CD14-positive monocyte (primary cell): ENCODE measurements around the gene ZNF653. TPM values are rescaled to one million over a fixed set of nuclear protein-coding genes. Genes with fewer than 3 reads are reported as not detected.
"Not testable (repeated sequence)": the region's sequence is repeated elsewhere in the genome, so short reads cannot be mapped to it uniquely, and the experiment has no call there.

ENCODE experiments used
- DNase-seq, 3 donors: peaks; one replicate each; pipeline ENCODE4 v3.0.0-alpha.2; 2011 to 2022
- H2AFZ ChIP-seq: 2 replicates; pipeline ENCODE4 v1.6.0; 2012; ENCODE audit warnings: mild to moderate bottlenecking, low read depth, low read length, inconsistent platforms; ENCODE audit not compliant: insufficient read depth, poor library complexity, severe bottlenecking
- H3K27ac ChIP-seq, 2 donors: 1 replicate in 1 of 2; 2 replicates in 1 of 2; pipeline ENCODE4 v1.5.1; 2012 to 2013; ENCODE audit warnings: low read length in 2 of 2, control low read depth in 1 of 2, inconsistent platforms in 1 of 2, low read depth in 1 of 2, mild to moderate bottlenecking in 1 of 2
- H3K27me3 ChIP-seq, 2 donors: one replicate each; pipeline versions ENCODE4 v1.6.0 to v1.6.1; 2011 to 2013; ENCODE audit warnings: low read length in 2 of 2; ENCODE audit not compliant: control insufficient read depth in 2 of 2, insufficient read depth in 2 of 2
- H3K36me3 ChIP-seq, 2 donors: replicated peaks in 1 of 2; 1 replicate in 1 of 2; 2 replicates in 1 of 2; pipeline versions ENCODE4 v1.5.1 to v1.6.1; 2012 to 2013; ENCODE audit warnings: low read length in 2 of 2, control low read depth in 1 of 2, inconsistent platforms in 1 of 2, mild to moderate bottlenecking in 1 of 2; ENCODE audit not compliant: insufficient read depth in 2 of 2, control insufficient read depth in 1 of 2
- H3K4me1 ChIP-seq, 2 donors: 1 replicate in 1 of 2; 2 replicates in 1 of 2; pipeline versions ENCODE4 v1.5.1 to v1.6.1; 2012 to 2013; ENCODE audit warnings: low read length in 2 of 2, control low read depth in 1 of 2, inconsistent platforms in 1 of 2, mild to moderate bottlenecking in 1 of 2, moderate library complexity in 1 of 2; ENCODE audit not compliant: insufficient read depth in 2 of 2, control insufficient read depth in 1 of 2
- H3K4me2 ChIP-seq: replicated peaks from 2 replicates; pipeline ENCODE3; 2012; ENCODE audit warnings: low read length, moderate library complexity, mild to moderate bottlenecking; ENCODE audit not compliant: poor library complexity, severe bottlenecking; ENCODE audit errors: extremely low read depth
- H3K4me3 ChIP-seq, 3 experiments: fragments of 200-600 bp in 1 of 3; sonication (generic) in 1 of 3; replicated peaks in 1 of 3; 1 replicate in 2 of 3; 2 replicates in 1 of 3; pipeline ENCODE4 v1.5.1; 2011 to 2013; ENCODE audit warnings: low read length in 3 of 3, mild to moderate bottlenecking in 3 of 3, control low read depth in 2 of 3, low read depth in 2 of 3, inconsistent platforms in 1 of 3, moderate library complexity in 1 of 3
- H3K79me2 ChIP-seq: 2 replicates; pipeline ENCODE4 v1.6.0; 2012; ENCODE audit warnings: mild to moderate bottlenecking, control low read depth, inconsistent platforms, low read length, moderate library complexity; ENCODE audit not compliant: insufficient read depth
- H3K9ac ChIP-seq: 2 replicates; pipeline ENCODE4 v1.6.0; 2017; ENCODE audit warnings: low read length, mild to moderate bottlenecking; ENCODE audit not compliant: insufficient read depth, poor library complexity, severe bottlenecking
- H3K9me3 ChIP-seq, 2 donors: replicated peaks in 1 of 2; 1 replicate in 1 of 2; 2 replicates in 1 of 2; pipeline versions ENCODE4 v1.5.1 to v1.6.1; 2012 to 2013; ENCODE audit warnings: low read length in 2 of 2, control low read depth in 1 of 2; ENCODE audit not compliant: control insufficient read depth in 1 of 2, insufficient read depth in 1 of 2
- H4K20me1 ChIP-seq: 2 replicates; pipeline ENCODE4 v1.6.0; 2012; ENCODE audit warnings: mild to moderate bottlenecking, low read length, control low read depth, moderate library complexity; ENCODE audit not compliant: insufficient read depth
- H3K27ac Mint-ChIP-seq, 7 donors: one replicate each; pipeline ENCODE4 v1.8.0; 2020; ENCODE audit warnings: mild to moderate bottlenecking in 7 of 7, mixed read lengths in 7 of 7, moderate library complexity in 6 of 7, inconsistent platforms in 2 of 7
- H3K27me3 Mint-ChIP-seq, 3 donors: one replicate each; pipeline ENCODE4 v1.8.0; 2021 to 2022; ENCODE audit warnings: low read depth in 3 of 3, mild to moderate bottlenecking in 3 of 3, mixed read lengths in 3 of 3, moderate library complexity in 3 of 3, inconsistent platforms in 1 of 3
- H3K36me3 Mint-ChIP-seq, 2 donors: one replicate each; pipeline ENCODE4 v1.8.0; 2020; ENCODE audit warnings: mixed read lengths in 2 of 2, inconsistent platforms in 1 of 2, mild to moderate bottlenecking in 1 of 2
- H3K4me1 Mint-ChIP-seq: one replicate; pipeline ENCODE4 v1.8.0; 2020; ENCODE audit warnings: mild to moderate bottlenecking, mixed read lengths
- H3K4me3 Mint-ChIP-seq, 2 donors: one replicate each; pipeline ENCODE4 v1.8.0; 2020; ENCODE audit warnings: mild to moderate bottlenecking in 2 of 2, mixed read lengths in 2 of 2, moderate library complexity in 1 of 2
- H3K9me3 Mint-ChIP-seq, 7 donors: one replicate each; pipeline ENCODE4 v1.8.0; 2020 to 2022; ENCODE audit warnings: mixed read lengths in 7 of 7, mild to moderate bottlenecking in 6 of 7, moderate library complexity in 6 of 7, inconsistent platforms in 2 of 7
- CTCF ChIP-seq: fragments of 200-600 bp; IDR thresholded peaks from one replicate; pipeline ENCODE4 v1.8.0; 2022; ENCODE audit warnings: antibody characterized with exemption, mild to moderate bottlenecking
- WGBS: methylation state at CpG from one replicate; pipeline ENCODE4 v1.1.5; 2013; ENCODE audit warnings: missing lambda C conversion rate; ENCODE audit not compliant: insufficient coverage; 5-methylcytosine and 5-hydroxymethylcytosine counted together
- intact Hi-C, 2 donors: fragments of 100-400 bp; cut with micrococcal nuclease; formaldehyde crosslinking; loops; one replicate each; pipeline versions ENCODE4 v1.15.0 to v1.15.1; 2023
- polyA plus RNA-seq, 3 donors: library from polyadenylated mRNA; depleted of rRNA in 1 of 3; unstranded in 2 of 3; stranded (reverse) in 1 of 3; fragments of 300-500 nt in 2 of 3; fragments of >200 nt in 1 of 3; fragmentation: Illumina TruSeq in 2 of 3; gene quantifications; 1 replicate in 2 of 3; 2 replicates in 1 of 3; pipeline ENCODE4 v1.2.3, GENCODE V29; 2012 to 2021

The ZNF653 gene
- polyA plus RNA-seq, 3 donors: 0.88 to 8.1 (median 1.2) TPM

- no peaks in the 10 kb centered on the region for H3K9me3 ChIP-seq
- no peak for DNase-seq
- H3K36me3 ChIP-seq: no peaks in the 10 kb centered on the region
- peaks cover 6% of the 10 kb centered on the region in 2 donors for H3K4me1 ChIP-seq
- peaks cover 6% of the 10 kb centered on the region for H3K4me1 Mint-ChIP-seq
- H2AFZ ChIP-seq: no peak overlapping the region
- no peak overlapping the region for H3K9ac ChIP-seq
- TF ChIP-seq CTCF: no peak
- H3K4me2 ChIP-seq: no peak overlapping the region
- 75% methylated on average over 2 of the region's 4 CpGs for WGBS
- no peaks in the 10 kb centered on the region for H3K79me2 ChIP-seq
- no peak overlapping the region for H3K27ac ChIP-seq
- peaks cover 27 to 50% (median 28%) of the 10 kb centered on the region in 3 donors for H3K27me3 Mint-ChIP-seq
- H3K27ac Mint-ChIP-seq: no peak overlapping the region
- H3K27me3 ChIP-seq: peaks cover 6 to 25% of the 10 kb centered on the region in 2 donors
- H4K20me1 ChIP-seq: no peaks in the 10 kb centered on the region
- intact Hi-C loops: no loop called here
- H3K4me3 ChIP-seq: no peak overlapping the region
- H3K36me3 Mint-ChIP-seq: no peaks in the 10 kb centered on the region
- no peak overlapping the region for H3K4me3 Mint-ChIP-seq
- H3K9me3 Mint-ChIP-seq: peaks cover 0 to 3% (median 0%) of the 10 kb centered on the region in 7 donors
Measured at GRCh38 chr19:11473725-11474124, 31.9 kb downstream of the ZNF653 start.

GRCh38 chr19:11468266-11468845, 37.3 kb downstream of the ZNF653 start:
- H3K27ac ChIP-seq, H3K4me1 Mint-ChIP-seq, H3K27ac Mint-ChIP-seq, H3K36me3 ChIP-seq, H4K20me1 ChIP-seq, H3K9me3 Mint-ChIP-seq, DNase-seq, H3K4me1 ChIP-seq, H3K79me2 ChIP-seq, intact Hi-C loops, H3K36me3 Mint-ChIP-seq, H3K4me3 ChIP-seq, H3K9ac ChIP-seq, H3K4me3 Mint-ChIP-seq, H2AFZ ChIP-seq, H3K27me3 ChIP-seq, H3K4me2 ChIP-seq, H3K9me3 ChIP-seq: not testable (repeated sequence)
- 94% methylated on average over 3 of the region's 8 CpGs for WGBS
- peaks cover 4 to 20% (median 10%) of the 10 kb centered on the region in 3 donors for H3K27me3 Mint-ChIP-seq
